ENCODE results near the gene HACD4.

DNA sequence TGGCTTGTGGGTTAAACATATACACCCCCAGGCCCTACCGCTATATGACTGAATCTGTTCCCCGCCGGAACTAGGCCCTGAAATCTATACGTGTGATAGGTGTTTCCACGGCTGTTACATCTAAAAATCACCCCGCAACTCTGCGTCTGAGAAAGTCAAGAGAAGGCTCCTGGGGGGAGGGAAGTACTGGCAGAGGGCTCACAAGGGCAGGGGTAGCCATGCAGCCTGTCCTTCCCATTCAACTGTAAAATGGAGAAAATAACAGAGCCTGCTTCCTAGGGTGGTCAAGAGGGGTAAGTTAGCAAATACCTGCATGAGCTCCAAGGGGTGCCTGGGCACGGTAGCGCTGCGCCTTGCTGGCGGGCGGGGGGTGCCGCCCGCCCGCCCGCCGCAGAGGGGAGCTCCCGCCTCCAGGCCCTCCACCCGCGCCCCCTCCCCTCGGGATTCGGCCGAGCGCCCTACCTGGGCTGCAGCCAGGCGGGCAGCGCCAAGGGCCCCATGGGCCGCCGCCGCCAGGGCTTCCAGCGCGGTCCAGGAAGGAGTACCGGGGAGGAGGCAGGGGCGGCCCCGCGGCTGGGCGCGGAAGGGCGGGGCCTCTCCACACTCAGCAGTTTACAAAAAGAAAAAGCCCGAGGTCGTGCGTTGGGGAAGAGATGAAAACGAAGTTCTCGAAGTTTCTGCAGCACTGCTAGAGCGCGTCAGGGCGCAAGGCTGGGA, at the start of gene HACD4:
- TF ChIP-seq POLR2A (IDR thresholded peaks at IDR 0.05; ENCODE audit: low read depth, low read length) (peak; percentile 57; the same call in 1 of the 2 replicates), POLR2AphosphoS5 (IDR thresholded peaks at IDR 0.05; ENCODE audit: low read depth, low read length) (no peak), TAF1 (IDR thresholded peaks at IDR 0.05; ENCODE audit: borderline replicate concordance, low read depth, low read length) (peak; percentile 46; the same call in 1 of the 2 replicates)
